ENCODE measurements around the gene SRP68.
"Not testable (repeated sequence)": the region's sequence is repeated elsewhere in the genome, so short reads cannot be mapped to it uniquely, and the experiment has no call there.

SRP68 gene

GRCh38 chr17:76044475-76045007 lies 27.8 kb downstream of the SRP68 start:
- DNase-seq (ENCODE audit: low spot score) = not testable (repeated sequence)

- DNase-seq (ENCODE audit: low spot score) = not testable (repeated sequence)
These were observed 29.4 kb downstream of the SRP68 start for GRCh38 chr17:76042868-76043267.

DNA sequence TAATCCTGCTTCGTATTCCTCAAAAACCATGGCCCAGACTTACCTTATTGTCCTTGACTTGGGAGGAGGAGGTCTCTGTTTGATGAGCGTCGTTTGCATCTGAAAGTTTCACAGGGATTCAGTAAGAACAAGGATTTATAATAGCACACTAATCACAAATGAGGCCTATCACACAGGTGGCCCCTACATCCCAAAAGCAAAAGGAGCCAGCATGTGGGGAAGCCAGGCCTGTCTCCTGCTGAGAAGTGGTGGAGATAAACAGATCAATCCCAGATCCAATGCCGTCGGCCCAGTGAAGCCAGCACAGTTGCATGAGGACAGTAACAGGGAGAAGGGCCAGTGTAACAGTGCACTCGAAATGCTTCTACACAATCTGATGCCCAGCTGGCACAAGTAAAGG lies 31.9 kb downstream of the SRP68 start:
- DNase-seq (ENCODE audit: low spot score) = no peak

- DNase-seq (ENCODE audit: low spot score) = no peak
These were observed 33.2 kb downstream of the SRP68 start for GRCh38 chr17:76039121-76039520.

GRCh38 chr17:76038050-76038449 lies 34.3 kb downstream of the SRP68 start:
- no peak for DNase-seq (ENCODE audit: low spot score)

DNA sequence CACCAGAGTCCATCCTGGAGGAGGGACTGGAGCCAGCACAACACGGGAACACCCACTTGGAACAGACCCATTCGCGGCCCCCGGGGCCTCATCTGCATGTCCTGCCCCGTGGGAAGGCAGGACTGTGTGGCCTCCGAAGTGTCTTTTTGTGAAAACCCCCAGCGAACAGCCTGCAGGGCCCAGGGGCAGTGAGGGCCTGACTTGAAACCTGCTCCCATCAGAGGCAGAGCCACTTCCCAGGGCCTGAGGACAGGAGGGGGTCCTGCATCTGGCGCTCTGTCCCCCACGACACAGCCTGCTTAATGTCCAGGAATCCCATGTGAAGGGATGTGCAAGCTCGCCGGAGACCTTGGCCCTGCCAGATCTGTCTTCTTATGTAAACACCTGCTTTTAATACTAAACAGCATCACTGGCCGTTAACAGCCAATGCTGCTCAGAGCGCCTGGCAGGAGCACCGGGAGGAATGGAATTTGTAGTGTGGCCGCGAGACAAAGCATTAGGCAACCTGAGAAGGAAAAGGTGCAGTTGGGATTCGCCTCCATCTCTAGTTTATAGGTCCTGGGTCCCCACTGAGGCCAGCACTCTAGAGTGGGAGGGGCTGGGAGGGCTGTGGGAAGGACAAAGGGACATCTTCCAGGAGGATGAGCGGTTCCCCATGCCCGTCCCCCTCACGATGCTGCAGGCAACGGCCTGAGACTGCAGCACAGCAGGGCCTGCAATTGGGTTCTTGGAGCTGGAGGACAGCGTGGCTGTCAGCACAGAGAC lies 35.6 kb downstream of the SRP68 start:
- DNase-seq (ENCODE audit: low spot score) = no peak

GRCh38 chr17:76034428-76035350 lies 37.6 kb downstream of the SRP68 start:
- DNase-seq (ENCODE audit: low spot score) = no peak

GRCh38 chr17:76033139-76033538 lies 39.2 kb downstream of the SRP68 start:
- no peak for DNase-seq (ENCODE audit: low spot score)

GRCh38 chr17:76032780-76033108 lies 39.6 kb downstream of the SRP68 start:
- DNase-seq (ENCODE audit: low spot score) = no peak

GRCh38 chr17:76032073-76032779 lies 40.1 kb downstream of the SRP68 start:
- no peak for DNase-seq (ENCODE audit: low spot score)

- DNase-seq (ENCODE audit: low spot score) = no peak
These were observed 45.0 kb downstream of the SRP68 start, which contains the start of gene EVPL for GRCh38 chr17:76027159-76027839. TSS of gene EVPL (minus strand) at chr17:76027306. CDS start at chr17:76027198, 108 bp downstream.

GRCh38 chr17:76026714-76027158 lies 45.6 kb downstream of the SRP68 start:
- no peak for DNase-seq (ENCODE audit: low spot score)

- DNase-seq (ENCODE audit: low spot score) = no peak
These were observed 47.0 kb downstream of the SRP68 start for GRCh38 chr17:76025294-76025693.

DNA sequence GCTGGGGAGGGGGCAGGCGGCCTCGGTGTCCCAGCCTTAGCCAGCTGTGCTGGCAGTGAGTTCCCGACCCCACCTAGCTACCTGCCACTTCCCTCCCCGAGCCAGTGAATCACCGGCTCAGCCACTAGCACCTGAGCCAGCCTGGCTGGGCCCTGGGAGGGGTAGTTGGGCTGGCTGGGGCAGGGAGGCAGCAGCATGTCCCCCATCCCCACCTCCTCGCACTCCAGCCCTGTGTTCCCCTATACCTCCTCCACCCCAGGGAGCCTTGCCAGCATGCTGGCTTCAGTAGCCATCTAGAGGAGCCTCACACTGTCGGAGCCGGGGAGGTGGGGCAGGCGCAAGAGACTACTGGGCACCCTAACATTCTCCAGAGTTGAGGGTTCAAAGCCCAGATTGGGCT lies 48.0 kb downstream of the SRP68 start:
- no peak for DNase-seq (ENCODE audit: low spot score)

GRCh38 chr17:76023900-76024237 lies 48.4 kb downstream of the SRP68 start:
- no peak for DNase-seq (ENCODE audit: low spot score)

- no peak for DNase-seq (ENCODE audit: low spot score)
These were observed 49.1 kb downstream of the SRP68 start for GRCh38 chr17:76022973-76023899.

- no peak for DNase-seq (ENCODE audit: low spot score)
These were observed 50.0 kb downstream of the SRP68 start for GRCh38 chr17:76022285-76022684.

GRCh38 chr17:76019833-76020467 lies 52.4 kb downstream of the SRP68 start:
- DNase-seq (ENCODE audit: low spot score) = no peak

- DNase-seq (ENCODE audit: low spot score) = no peak
These were observed 53.5 kb downstream of the SRP68 start for GRCh38 chr17:76018801-76019200.

GRCh38 chr17:76018340-76018680 lies 54.0 kb downstream of the SRP68 start:
- DNase-seq (ENCODE audit: low spot score) = no peak
